GM23338 (cell line): Measurements from ENCODE around the gene USP48. TPM values are rescaled to one million over a fixed set of nuclear protein-coding genes. Genes with fewer than 3 reads are reported as not detected.
A peak's percentile ranks its signal among the peaks of the same experiment; 100 is the strongest.

Experiments
- ATAC-seq: fragments of 200-7000 bp; cut with Tn5 transposase; 3 replicates; pipeline ENCODE4 v1.9.1; 2020
- DNase-seq: peaks from one replicate; pipeline ENCODE4 v3.0.0-alpha.2; 2015; ENCODE audit warnings: low spot score
- H2AFZ ChIP-seq: fragments of 200-600 bp; sonication (generic); 2 replicates; pipeline ENCODE4 v1.8.0; 2016; ENCODE audit warnings: antibody characterized with exemption, mild to moderate bottlenecking, moderate library complexity
- H3F3A ChIP-seq: fragments of 200-600 bp; sonication (generic); replicated peaks from 2 replicates; pipeline ENCODE4 v1.8.0; 2017; ENCODE audit warnings: antibody characterized with exemption, mixed run types, low read depth
- H3K27ac ChIP-seq: fragments of 200-600 bp; sonication (generic); 2 replicates; pipeline ENCODE4 v1.6.1; 2016; ENCODE audit warnings: low read depth
- H3K27me3 ChIP-seq: fragments of 200-600 bp; sonication (generic); 2 replicates; pipeline ENCODE4 v1.8.0; 2016; ENCODE audit warnings: mild to moderate bottlenecking, mixed run types, moderate library complexity; ENCODE audit not compliant: insufficient read depth
- H3K36me3 ChIP-seq: fragments of 200-600 bp; sonication (generic); 2 replicates; pipeline ENCODE4 v1.8.0; 2016; ENCODE audit warnings: mild to moderate bottlenecking; ENCODE audit not compliant: insufficient read depth
- H3K4me1 ChIP-seq: fragments of 200-600 bp; sonication (generic); 2 replicates; pipeline ENCODE4 v1.8.0; 2016; ENCODE audit warnings: mild to moderate bottlenecking, moderate library complexity; ENCODE audit not compliant: insufficient read depth
- H3K4me2 ChIP-seq: fragments of 200-600 bp; sonication (generic); 2 replicates; pipeline ENCODE4 v1.7.1; 2017; ENCODE audit warnings: mixed run types
- H3K4me3 ChIP-seq: fragments of 200-600 bp; sonication (generic); 2 replicates; pipeline ENCODE4 v1.6.1; 2016; ENCODE audit warnings: mixed run types
- H3K79me2 ChIP-seq: fragments of 200-600 bp; sonication (generic); replicated peaks from 2 replicates; pipeline ENCODE4 v1.8.0; 2017; ENCODE audit warnings: mild to moderate bottlenecking; ENCODE audit not compliant: insufficient read depth
- H3K9me2 ChIP-seq: fragments of 200-600 bp; sonication (generic); 2 replicates; pipeline ENCODE4 v1.8.0; 2017; ENCODE audit not compliant: insufficient read depth
- H4K20me1 ChIP-seq: fragments of 200-600 bp; sonication (generic); replicated peaks from 2 replicates; pipeline ENCODE4 v1.8.0; 2017; ENCODE audit warnings: mild to moderate bottlenecking; ENCODE audit not compliant: insufficient read depth
- H3K27ac Mint-ChIP-seq: 2 replicates; pipeline ENCODE4 v1.8.0; 2020; ENCODE audit warnings: inconsistent platforms, mild to moderate bottlenecking, moderate library complexity, mixed read lengths
- H3K27me3 Mint-ChIP-seq: 3 replicates; pipeline ENCODE4 v1.8.0; 2022; ENCODE audit warnings: low read depth, mild to moderate bottlenecking, moderate library complexity, mixed read lengths, inconsistent platforms; ENCODE audit not compliant: insufficient read depth, poor library complexity
- H3K36me3 Mint-ChIP-seq: 3 replicates; pipeline ENCODE4 v1.8.0; 2021; ENCODE audit warnings: low read depth, mild to moderate bottlenecking, inconsistent platforms, moderate library complexity, mixed read lengths
- H3K4me1 Mint-ChIP-seq: 3 replicates; pipeline ENCODE4 v1.8.0; 2020; ENCODE audit warnings: mild to moderate bottlenecking, inconsistent platforms, mixed read lengths
- H3K4me3 Mint-ChIP-seq: 3 replicates; pipeline ENCODE4 v1.8.0; 2021; ENCODE audit warnings: moderate library complexity, mild to moderate bottlenecking, inconsistent platforms, mixed read lengths
- H3K9me3 Mint-ChIP-seq: 3 replicates; pipeline ENCODE4 v1.8.0; 2020; ENCODE audit warnings: moderate library complexity, mild to moderate bottlenecking, inconsistent platforms, mixed read lengths
- CREB1 ChIP-seq: fragments of 250-450 bp; sonication (Bioruptor Pico); IDR thresholded peaks from 2 replicates; pipeline ENCODE4 v1.5.0; 2020; ENCODE audit warnings: low read depth, mild to moderate bottlenecking, moderate library complexity
- ETS1 ChIP-seq: IDR thresholded peaks from 2 replicates; pipeline ENCODE4 v1.6.1; 2016; ENCODE audit warnings: antibody characterized with exemption
- EZH2 ChIP-seq: fragments of 200-600 bp; sonication (generic); IDR thresholded peaks from one replicate; pipeline ENCODE4 v1.8.0; 2017; ENCODE audit warnings: antibody characterized with exemption, mild to moderate bottlenecking, low read depth; ENCODE audit not compliant: unreplicated experiment
- EZH2phosphoT487 ChIP-seq: fragments of 200-600 bp; sonication (generic); IDR thresholded peaks from one replicate; pipeline ENCODE4 v1.8.1; 2018; ENCODE audit warnings: antibody characterized with exemption; ENCODE audit not compliant: unreplicated experiment
- JUNB ChIP-seq: IDR thresholded peaks from one replicate; pipeline ENCODE4 v1.6.1; 2016; ENCODE audit warnings: antibody characterized with exemption; ENCODE audit not compliant: unreplicated experiment
- NANOG ChIP-seq: IDR thresholded peaks from 2 replicates; pipeline ENCODE4 v1.6.1; 2016; ENCODE audit warnings: antibody characterized with exemption, borderline replicate concordance
- POLR2AphosphoS5 ChIP-seq: IDR thresholded peaks from 2 replicates; pipeline ENCODE4 v1.6.1; 2016; ENCODE audit warnings: antibody characterized with exemption, low read depth
- STAT1 ChIP-seq: IDR thresholded peaks from one replicate; pipeline ENCODE4 v1.6.1; 2016; ENCODE audit warnings: antibody characterized with exemption; ENCODE audit not compliant: unreplicated experiment
- ZNF114 ChIP-seq: fragments of 250-450 bp; sonication (Bioruptor Pico); IDR thresholded peaks from 2 replicates; pipeline ENCODE4 v1.5.0; 2020; ENCODE audit warnings: mild to moderate bottlenecking, moderate library complexity
- ZNF331 ChIP-seq: fragments of 250-450 bp; sonication (Bioruptor Pico); IDR thresholded peaks from 2 replicates; pipeline ENCODE4 v1.5.0; 2020; ENCODE audit warnings: low read depth, mild to moderate bottlenecking, moderate library complexity
- polyA plus RNA-seq: library from polyadenylated mRNA; unstranded; fragments of >200 nt; fragmentation: Nextera tagmentation; extraction: Ambion mirVana; gene quantifications from 2 replicates; pipeline ENCODE4 v1.2.1, GENCODE V29; 2016
- total RNA-seq: library from RNA; depleted of rRNA; stranded (reverse); fragments of >200 nt; shearing (Covaris generic); gene quantifications from 2 replicates; pipeline ENCODE4 v1.2.3, GENCODE V29; 2014
- TF ChIP-seq, protein P1 (sequence below), 2 experiments: fragments of 200-600 bp in 1 of 2; sonication (generic) in 1 of 2; conservative IDR thresholded peaks; 2 replicates each; pipeline versions ENCODE4 v1.5.1 to v1.6.1; 2016 to 2017; ENCODE audit warnings: antibody characterized with exemption in 2 of 2, low read depth in 2 of 2, mild to moderate bottlenecking in 2 of 2, moderate library complexity in 1 of 2
- TF ChIP-seq, protein P2 (sequence below): IDR thresholded peaks from one replicate; pipeline ENCODE4 v1.6.1; 2018; ENCODE audit warnings: antibody characterized with exemption; ENCODE audit not compliant: unreplicated experiment
- TF ChIP-seq, protein P3 (sequence below): fragments of 250-450 bp; sonication (Bioruptor Pico); IDR thresholded peaks from 2 replicates; pipeline ENCODE4 v1.5.0; 2020; ENCODE audit warnings: mild to moderate bottlenecking, moderate library complexity

The USP48 gene
- total and polyA plus RNA-seq, 2 experiments from 2014 or later, result 85.9 to 151 TPM

- Mint-ChIP-seq H3K36me3 (peaks cover 7% of the 10 kb centered on the region; the same call in 2 of the 3 replicates), H3K4me1 (peaks cover 22% of the 10 kb centered on the region), H3K27me3 (peaks cover 11% of the 10 kb centered on the region), H3K4me3 (peak overlapping the region; percentile 95), H3K27ac (peak overlapping the region; percentile 93), H3K9me3 (peaks cover 12% of the 10 kb centered on the region; the same call in 2 of the 3 replicates)
- DNase-seq (peak; percentile 66), ATAC-seq (peak; percentile 36)
- peak overlapping the region; percentile 89 for H3K27ac ChIP-seq
- H3K4me3 ChIP-seq, result peak overlapping the region; percentile 87
- TF ChIP-seq NANOG (no peak), ETS1 (no peak), CREB1 (0 out of 2 replicates have a peak, but pooled peaks have one; percentile 72), JUNB (no peak), ZNF331 (no peak), EZH2 (no peak), EZH2phosphoT487 (no peak), POLR2AphosphoS5 (no peak), STAT1 (no peak), ZNF114 (no peak)
- TF ChIP-seq, protein P1, sequence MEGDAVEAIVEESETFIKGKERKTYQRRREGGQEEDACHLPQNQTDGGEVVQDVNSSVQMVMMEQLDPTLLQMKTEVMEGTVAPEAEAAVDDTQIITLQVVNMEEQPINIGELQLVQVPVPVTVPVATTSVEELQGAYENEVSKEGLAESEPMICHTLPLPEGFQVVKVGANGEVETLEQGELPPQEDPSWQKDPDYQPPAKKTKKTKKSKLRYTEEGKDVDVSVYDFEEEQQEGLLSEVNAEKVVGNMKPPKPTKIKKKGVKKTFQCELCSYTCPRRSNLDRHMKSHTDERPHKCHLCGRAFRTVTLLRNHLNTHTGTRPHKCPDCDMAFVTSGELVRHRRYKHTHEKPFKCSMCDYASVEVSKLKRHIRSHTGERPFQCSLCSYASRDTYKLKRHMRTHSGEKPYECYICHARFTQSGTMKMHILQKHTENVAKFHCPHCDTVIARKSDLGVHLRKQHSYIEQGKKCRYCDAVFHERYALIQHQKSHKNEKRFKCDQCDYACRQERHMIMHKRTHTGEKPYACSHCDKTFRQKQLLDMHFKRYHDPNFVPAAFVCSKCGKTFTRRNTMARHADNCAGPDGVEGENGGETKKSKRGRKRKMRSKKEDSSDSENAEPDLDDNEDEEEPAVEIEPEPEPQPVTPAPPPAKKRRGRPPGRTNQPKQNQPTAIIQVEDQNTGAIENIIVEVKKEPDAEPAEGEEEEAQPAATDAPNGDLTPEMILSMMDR (conservative IDR thresholded peaks at IDR 0.05; ENCODE audit: low read depth in 2 of 2), result peak; percentile 16 to 57; a peak in 2 of 4 replicates
- TF ChIP-seq, protein P2, sequence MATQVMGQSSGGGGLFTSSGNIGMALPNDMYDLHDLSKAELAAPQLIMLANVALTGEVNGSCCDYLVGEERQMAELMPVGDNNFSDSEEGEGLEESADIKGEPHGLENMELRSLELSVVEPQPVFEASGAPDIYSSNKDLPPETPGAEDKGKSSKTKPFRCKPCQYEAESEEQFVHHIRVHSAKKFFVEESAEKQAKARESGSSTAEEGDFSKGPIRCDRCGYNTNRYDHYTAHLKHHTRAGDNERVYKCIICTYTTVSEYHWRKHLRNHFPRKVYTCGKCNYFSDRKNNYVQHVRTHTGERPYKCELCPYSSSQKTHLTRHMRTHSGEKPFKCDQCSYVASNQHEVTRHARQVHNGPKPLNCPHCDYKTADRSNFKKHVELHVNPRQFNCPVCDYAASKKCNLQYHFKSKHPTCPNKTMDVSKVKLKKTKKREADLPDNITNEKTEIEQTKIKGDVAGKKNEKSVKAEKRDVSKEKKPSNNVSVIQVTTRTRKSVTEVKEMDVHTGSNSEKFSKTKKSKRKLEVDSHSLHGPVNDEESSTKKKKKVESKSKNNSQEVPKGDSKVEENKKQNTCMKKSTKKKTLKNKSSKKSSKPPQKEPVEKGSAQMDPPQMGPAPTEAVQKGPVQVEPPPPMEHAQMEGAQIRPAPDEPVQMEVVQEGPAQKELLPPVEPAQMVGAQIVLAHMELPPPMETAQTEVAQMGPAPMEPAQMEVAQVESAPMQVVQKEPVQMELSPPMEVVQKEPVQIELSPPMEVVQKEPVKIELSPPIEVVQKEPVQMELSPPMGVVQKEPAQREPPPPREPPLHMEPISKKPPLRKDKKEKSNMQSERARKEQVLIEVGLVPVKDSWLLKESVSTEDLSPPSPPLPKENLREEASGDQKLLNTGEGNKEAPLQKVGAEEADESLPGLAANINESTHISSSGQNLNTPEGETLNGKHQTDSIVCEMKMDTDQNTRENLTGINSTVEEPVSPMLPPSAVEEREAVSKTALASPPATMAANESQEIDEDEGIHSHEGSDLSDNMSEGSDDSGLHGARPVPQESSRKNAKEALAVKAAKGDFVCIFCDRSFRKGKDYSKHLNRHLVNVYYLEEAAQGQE, result no peak
- TF ChIP-seq, protein P3, sequence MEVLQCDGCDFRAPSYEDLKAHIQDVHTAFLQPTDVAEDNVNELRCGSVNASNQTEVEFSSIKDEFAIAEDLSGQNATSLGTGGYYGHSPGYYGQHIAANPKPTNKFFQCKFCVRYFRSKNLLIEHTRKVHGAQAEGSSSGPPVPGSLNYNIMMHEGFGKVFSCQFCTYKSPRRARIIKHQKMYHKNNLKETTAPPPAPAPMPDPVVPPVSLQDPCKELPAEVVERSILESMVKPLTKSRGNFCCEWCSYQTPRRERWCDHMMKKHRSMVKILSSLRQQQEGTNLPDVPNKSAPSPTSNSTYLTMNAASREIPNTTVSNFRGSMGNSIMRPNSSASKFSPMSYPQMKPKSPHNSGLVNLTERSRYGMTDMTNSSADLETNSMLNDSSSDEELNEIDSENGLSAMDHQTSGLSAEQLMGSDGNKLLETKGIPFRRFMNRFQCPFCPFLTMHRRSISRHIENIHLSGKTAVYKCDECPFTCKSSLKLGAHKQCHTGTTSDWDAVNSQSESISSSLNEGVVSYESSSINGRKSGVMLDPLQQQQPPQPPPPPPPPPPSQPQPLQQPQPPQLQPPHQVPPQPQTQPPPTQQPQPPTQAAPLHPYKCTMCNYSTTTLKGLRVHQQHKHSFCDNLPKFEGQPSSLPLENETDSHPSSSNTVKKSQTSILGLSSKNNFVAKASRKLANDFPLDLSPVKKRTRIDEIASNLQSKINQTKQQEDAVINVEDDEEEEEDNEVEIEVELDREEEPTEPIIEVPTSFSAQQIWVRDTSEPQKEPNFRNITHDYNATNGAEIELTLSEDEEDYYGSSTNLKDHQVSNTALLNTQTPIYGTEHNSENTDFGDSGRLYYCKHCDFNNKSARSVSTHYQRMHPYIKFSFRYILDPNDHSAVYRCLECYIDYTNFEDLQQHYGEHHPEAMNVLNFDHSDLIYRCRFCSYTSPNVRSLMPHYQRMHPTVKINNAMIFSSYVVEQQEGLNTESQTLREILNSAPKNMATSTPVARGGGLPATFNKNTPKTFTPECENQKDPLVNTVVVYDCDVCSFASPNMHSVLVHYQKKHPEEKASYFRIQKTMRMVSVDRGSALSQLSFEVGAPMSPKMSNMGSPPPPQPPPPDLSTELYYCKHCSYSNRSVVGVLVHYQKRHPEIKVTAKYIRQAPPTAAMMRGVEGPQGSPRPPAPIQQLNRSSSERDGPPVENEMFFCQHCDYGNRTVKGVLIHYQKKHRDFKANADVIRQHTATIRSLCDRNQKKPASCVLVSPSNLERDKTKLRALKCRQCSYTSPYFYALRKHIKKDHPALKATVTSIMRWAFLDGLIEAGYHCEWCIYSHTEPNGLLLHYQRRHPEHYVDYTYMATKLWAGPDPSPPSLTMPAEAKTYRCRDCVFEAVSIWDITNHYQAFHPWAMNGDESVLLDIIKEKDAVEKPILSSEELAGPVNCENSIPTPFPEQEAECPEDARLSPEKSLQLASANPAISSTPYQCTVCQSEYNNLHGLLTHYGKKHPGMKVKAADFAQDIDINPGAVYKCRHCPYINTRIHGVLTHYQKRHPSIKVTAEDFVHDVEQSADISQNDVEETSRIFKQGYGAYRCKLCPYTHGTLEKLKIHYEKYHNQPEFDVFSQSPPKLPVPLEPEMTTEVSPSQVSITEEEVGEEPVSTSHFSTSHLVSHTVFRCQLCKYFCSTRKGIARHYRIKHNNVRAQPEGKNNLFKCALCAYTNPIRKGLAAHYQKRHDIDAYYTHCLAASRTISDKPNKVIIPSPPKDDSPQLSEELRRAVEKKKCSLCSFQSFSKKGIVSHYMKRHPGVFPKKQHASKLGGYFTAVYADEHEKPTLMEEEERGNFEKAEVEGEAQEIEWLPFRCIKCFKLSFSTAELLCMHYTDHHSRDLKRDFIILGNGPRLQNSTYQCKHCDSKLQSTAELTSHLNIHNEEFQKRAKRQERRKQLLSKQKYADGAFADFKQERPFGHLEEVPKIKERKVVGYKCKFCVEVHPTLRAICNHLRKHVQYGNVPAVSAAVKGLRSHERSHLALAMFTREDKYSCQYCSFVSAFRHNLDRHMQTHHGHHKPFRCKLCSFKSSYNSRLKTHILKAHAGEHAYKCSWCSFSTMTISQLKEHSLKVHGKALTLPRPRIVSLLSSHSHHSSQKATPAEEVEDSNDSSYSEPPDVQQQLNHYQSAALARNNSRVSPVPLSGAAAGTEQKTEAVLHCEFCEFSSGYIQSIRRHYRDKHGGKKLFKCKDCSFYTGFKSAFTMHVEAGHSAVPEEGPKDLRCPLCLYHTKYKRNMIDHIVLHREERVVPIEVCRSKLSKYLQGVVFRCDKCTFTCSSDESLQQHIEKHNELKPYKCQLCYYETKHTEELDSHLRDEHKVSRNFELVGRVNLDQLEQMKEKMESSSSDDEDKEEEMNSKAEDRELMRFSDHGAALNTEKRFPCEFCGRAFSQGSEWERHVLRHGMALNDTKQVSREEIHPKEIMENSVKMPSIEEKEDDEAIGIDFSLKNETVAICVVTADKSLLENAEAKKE (CRISPR knock-in tag), result no peak
- no peaks in the 10 kb centered on the region for H3K36me3 ChIP-seq
- H3K9me2 ChIP-seq, result no peaks in the 10 kb centered on the region
- H3K27me3 ChIP-seq, result no peaks in the 10 kb centered on the region
- H3F3A ChIP-seq, result peaks cover 5% of the 10 kb centered on the region; the same call in 1 of the 2 replicates
- no peak overlapping the region for H2AFZ ChIP-seq
- H4K20me1 ChIP-seq, result peaks cover 37% of the 10 kb centered on the region
- peak overlapping the region; percentile 89 for H3K4me2 ChIP-seq
- peaks cover 6% of the 10 kb centered on the region for H3K4me1 ChIP-seq
- peaks cover 52% of the 10 kb centered on the region for H3K79me2 ChIP-seq
These were observed 541 bp downstream of the USP48 start for GRCh38 chr1:21782349-21782867.
